ENCODE data around the gene TFPI2.

- TF ChIP-seq CTCF (conservative IDR thresholded peaks at IDR 0.05; ENCODE audit: low read depth, low read length) (no peak), EZH2 (IDR thresholded peaks at IDR 0.05; ENCODE audit: borderline replicate concordance, low read depth, low read length, poor library complexity, severe bottlenecking) (no peak)
These were observed 19.8 kb upstream of the TFPI2 start for GRCh38 chr7:93910076-93910994.

All from A673 (cell line).